NCI-H2081 treated with DMSO at 0.1 percent for 48 hours (cell line): Measurements from ENCODE around the gene TFDP1.

Source experiments
- DNase-seq: peaks from one replicate; lab custom pipeline; 2025; lab: John Stamatoyannopoulos, UW

Gene TFDP1, protein sequence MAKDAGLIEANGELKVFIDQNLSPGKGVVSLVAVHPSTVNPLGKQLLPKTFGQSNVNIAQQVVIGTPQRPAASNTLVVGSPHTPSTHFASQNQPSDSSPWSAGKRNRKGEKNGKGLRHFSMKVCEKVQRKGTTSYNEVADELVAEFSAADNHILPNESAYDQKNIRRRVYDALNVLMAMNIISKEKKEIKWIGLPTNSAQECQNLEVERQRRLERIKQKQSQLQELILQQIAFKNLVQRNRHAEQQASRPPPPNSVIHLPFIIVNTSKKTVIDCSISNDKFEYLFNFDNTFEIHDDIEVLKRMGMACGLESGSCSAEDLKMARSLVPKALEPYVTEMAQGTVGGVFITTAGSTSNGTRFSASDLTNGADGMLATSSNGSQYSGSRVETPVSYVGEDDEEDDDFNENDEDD

DNA sequence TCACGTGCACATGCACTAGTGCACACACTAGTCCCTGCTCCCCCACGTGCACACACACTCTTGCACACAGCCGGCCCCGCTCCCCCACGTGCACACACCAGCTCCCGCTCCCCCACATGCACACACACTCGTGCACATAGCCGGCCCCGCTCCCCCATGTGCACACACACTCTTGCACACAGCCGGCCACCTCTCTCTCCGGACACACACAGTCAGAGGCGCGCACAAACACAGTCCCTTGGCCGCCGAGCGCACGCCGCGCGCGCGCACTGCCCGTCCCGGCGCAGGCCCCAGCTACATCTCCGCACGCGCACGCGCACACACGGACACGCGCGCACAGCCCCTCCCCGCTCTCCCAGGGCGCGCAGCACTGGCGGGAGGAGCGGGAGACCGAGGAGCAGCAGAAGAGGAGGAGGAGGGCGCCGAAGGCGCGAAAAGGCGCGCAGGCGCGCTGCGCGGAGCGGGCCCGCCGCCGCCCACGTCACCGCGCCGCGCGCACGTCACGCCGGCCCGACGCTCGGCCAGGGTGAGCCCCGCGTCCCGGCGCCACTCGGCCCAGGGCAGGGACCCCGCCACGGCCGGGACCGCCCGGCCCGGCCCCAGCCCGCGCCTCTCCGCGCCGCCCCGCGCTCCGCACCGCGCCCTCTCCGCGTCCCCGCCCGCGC is at the start of gene TFDP1:
TFDP1 (plus strand) TSS at position 549 of the 665 bp plus-strand sequence. CDS start 1,085 bp downstream, outside the sequence.
- peak; percentile 34 for DNase-seq

DNA sequence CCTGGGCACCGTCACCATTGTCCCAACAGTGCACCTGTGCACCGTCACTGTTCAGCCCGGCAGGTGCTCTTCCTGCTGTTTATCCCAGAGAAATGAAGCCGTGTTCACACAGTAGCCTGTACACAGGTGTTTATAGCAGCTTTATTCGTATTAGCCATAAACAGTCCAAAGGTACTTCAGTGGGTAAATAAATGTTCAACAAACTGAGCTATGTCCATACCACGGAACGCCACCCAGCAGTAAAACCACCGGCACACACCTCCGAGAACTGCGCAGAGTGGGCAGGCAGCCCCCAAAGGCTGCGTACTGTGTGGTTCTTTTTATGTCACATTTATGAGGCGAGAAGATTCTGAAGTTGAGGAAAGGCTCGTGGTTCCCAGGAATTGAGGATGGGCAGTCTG is 49.2 kb upstream of the TFDP1 start:
- DNase-seq: no peak

DNA sequence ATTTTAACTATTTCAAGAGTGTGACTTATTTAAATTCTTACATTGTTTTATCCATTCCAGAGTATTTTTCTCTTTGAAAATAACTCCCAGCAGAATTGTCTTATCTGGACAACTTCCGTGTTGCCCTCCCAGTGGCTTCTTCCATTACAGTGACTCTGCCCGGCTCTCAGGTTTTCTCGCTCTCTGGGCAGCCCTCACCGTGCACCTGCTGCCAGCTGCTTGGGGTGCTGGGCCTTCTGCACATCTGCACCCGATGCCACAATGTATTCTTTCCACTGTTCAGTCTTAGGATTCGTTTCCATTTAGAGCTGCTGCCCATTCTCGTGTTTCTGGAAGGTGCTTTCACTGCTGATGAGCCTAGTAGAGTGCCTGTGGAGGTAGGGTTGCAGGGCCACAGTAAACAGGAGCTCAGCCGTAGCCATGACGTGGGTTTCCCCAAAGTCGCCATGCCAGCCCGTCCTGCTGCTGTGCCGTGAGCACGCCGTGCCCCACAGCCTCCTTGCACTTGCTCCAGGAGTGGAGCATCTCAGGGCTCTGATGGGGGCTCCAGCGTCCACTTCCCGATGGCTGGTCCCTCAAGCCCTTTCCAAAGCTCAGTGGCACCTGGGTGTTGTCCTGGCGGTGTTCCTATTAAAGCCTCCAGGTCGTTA is 48.0 kb upstream of the TFDP1 start:
- no peak for DNase-seq

DNA sequence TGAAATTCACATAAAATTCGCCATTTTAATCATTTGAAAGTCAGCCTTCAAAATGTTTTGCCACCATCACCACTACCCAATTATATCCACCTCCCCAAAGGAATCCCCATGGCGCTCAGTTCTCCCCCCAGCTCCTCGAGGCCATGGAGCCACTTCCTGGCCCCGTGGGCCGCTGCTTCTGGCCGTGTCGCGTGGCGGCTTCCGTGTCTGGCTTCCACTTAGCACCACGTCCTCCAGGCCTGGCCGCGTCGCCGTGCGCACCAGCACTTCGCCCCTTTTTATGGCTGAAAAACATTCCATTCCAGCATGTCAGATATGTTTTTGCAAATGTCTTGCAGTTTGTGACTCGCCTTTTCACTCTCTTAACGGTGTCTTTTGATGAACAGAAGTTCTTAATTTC is 47.3 kb upstream of the TFDP1 start:
- DNase-seq: no peak

DNA sequence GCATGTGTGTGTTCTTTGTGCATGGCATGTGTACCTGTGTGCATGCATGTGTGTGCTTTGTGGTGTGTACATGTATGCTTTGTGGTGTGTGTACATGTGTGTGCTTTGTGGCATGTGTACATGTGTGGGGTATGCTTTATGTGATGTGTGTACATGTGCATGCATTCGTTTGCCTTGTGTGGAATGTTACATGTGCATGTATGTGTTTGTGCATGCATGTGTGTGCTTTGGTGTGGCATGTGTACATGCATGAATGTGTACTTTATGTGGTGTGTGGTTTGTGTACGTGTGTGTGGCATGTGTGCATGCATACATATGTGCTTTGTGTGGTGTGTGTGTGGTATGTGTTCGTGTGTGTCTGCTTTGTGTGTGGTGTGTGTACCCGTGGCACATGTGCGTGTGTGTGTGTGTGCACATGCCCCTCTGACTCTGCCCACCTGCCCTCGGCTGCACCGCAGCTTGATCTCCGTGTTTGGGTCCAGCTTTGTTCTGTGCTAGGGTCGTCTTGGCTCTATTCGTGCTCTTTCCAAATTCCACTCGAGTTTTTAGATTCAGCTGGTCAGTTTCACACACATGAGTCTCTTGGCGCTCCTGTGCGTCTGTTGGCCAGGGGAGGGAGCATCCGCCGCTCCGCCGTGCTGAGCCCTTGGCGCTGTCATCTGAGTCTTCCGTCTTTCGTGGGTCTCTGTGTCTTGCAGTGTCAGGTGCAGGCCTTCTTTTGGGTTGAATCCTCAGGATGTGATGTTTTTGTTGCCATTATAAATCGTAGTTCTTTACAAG is 46.5 kb upstream of the TFDP1 start:
- DNase-seq: no peak

DNA sequence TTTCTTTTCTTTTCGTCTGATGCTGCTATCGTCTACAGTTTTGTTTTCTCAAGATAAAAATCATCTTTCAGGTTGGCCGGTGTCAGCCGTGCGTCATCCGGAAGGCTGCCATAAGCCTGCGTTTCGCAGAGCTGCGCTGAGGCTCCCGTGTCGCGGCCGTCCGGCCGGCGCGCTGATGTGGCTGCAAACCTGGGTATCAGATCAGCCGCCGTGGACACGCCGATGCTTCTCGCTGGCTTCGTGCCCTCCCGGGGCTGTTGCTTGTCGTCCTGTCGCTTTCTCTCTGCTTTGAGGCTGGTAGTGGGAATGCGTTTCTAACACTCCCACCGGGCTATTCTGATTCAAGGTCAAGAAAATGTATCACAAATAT is 45.9 kb upstream of the TFDP1 start:
- DNase-seq: no peak

DNA sequence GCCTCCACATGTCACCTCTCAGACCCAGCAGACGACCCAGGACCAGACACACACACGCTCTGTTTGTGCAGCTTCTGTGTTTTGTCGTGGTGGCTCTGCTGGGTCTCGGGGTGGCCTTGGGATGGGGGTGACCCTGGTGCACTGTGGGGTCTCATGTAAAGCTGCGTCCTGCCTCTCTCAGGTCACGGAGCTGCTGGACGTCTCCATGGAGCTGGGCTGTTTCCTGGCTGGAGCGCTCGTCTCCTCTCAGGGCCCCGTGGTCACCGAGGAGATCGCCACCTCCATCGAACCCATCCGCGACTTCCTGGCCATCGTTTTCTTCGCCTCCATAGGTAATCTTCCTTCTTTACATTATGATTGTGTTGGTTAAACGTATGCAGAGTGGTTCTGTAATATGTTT is 45.4 kb upstream of the TFDP1 start:
- no peak for DNase-seq

DNA sequence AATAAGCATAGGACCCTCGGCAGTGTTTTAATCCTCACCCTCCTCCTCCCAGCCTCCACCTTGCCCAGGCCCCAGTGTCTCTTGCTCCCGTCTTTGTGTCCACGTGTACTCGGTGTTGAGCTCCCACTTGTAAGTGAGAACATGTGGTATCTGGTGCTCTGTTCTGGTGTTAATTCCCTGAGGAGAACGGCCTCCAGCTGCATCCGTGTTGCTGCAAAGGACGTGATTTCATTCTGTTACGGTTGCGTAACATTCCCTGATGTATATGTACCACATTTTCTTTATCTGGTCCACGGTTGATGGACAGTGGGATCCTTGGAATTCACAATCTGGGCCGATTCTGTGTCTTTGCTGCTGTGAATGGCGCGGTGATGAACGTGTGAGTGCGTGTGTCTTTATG is 44.7 kb upstream of the TFDP1 start:
- no peak for DNase-seq

DNA sequence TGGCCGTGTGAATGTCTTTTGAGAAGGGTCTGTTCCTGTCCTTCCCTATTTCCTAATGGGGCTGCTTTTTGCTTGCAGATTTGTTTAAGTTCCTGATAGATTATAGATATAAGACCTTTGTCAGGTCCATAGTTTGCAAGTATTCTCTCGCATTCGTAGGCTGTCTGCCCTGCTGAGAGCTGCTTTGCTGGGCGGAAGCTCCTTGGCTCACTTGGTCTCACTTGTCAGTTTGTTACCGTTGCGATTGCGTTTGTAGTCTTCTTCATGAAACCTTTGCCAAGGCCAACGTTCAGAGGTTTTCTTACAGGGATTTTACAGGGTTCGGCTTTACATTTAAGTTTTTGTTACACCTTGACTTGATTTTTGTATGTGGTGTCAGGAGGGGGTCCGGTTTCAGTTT is 44.0 kb upstream of the TFDP1 start:
- DNase-seq: no peak

DNA sequence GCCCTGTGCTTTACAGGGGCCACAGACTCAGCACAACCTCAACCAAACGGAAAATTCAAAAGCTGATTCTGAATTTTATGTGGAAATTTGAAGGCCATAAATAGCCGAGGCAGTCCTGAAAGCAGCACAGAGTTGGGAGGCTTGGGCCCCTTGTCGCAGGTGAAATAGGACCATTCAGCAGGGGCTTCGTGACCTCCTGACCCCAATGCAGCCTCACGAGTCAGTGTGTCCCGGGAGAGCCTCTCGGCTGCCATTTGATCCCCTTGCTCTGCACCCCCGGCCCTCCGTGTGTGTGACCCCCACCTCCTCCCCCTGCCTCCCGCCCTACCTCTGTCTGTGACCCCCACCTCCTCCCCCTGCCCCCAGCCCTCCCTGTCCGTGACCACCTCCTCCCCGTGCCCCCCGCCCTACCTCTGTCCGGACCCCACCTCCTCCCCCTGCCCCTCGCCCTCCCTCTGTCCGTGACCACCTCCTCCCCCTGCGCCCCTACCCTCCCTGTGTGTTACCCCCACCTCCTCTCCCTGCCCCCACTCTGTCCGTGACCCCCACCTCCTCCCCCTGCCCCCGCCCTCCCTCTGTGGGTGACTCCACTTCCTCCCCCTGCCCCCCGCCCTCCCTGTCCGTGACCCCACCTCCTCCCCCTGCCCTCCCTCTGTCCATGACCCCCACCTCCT is 41.7 kb upstream of the TFDP1 start:
- DNase-seq: no peak

DNA sequence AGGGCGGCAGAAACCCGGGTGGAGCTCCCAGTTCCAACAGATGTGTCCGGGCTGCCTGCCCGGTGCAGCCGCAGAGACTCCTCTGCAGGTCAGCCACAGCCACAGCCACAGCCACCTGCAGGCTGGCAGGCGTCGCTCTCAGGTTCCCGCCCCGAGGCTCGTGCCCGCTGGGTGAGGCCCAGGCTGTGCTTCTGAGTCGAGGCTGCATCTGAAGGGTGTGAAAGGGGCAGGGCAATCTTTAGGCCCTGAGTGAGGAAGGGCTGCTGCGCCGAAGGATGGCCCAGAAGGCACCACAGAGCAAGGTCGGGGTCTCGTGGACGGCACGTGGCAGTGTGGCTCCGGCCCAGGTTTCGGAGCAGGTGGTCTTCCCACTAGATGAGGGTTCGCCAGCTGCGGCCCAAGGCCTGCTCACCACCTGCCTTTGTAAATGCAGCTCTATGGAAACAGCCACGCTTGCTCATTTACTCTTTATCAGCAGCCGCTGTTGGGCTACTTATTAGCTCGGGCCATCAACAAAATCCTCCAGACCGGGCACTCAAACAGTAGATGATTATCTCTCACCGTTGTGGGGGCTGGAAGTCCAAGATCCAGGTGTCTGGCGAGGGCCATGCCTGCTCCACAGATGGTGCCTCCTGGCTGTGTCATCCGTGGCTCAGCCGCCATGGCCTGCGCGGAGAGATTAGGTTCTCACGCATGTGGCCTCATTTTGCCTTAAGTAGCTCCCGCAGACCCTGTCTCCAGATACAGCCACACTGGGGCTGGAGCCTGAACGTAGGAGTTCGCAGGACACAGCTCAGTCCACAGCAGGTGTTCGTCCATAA is 40.3 kb upstream of the TFDP1 start:
- no peak for DNase-seq

DNA sequence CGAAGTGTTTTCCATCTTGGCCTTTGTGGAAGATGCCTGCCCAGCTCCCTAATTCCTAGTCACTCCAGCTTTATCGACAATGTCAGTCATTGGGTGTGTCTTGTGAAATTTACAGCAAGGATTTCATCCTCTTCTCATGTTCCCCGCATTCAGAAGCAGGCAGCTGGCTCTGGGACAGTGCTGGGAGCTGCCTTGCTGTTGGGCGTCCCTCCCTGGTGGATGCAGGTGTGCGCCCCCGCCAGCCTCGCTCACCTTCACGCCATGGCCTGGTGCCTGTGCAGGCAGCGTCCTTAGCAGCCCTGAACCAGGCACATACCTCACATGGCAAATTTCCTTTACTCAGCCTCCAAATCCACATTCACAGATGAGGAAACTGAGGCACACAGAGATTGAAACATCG is 39.7 kb upstream of the TFDP1 start:
- no peak for DNase-seq

DNA sequence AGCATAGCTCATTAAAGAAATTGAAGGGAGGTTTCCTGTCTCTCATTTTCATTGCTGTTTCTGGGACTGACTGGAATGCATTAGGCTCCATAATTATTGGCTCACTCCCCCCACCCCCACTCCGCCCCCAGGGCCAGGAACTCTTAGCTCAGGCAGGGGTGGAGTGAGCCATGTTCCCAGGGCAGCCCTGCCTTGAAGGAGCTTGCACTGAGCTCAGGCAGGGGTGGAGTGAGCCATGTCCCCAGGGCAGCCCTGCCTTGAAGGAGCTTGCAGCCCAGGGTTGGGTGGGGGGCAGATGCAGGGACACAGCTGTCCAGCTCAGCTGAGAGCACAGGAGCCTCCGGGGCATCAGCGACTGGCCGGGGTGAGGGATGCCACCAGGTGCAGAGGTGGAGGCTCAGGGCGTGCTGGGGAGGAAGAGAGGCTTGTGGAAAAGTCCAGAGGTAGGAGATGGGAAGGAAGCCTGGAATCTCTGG is 39.1 kb upstream of the TFDP1 start:
- DNase-seq: no peak

DNA sequence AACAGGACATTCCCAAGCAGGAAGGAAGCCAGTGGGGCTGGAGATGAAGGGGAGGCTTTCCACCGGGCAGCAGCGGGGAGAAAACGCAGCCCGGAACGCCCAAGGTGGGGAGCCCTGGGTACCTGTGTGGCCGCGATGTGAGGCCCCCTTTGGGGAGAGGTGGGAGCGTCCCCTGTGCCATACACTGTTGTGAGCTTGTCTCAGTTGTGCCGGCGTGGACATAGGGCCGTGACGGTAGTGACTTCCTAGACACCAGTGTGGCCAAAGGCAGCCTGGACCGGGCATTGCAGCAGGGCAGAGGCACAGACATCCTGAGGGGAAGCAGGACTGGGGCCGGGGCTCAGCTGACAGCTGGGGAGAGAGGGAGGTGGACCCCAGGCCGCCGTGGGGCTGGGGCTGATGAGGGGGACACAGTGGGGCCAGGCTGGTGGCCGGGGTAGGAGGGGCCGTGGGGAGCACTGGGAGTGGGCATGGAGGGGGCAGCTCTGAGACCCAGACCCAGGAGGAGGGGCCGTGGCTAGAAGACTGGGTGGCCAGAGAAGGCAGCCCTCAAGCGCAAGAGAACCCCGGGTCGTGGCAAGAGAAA is 38.5 kb upstream of the TFDP1 start:
- DNase-seq: no peak

DNA sequence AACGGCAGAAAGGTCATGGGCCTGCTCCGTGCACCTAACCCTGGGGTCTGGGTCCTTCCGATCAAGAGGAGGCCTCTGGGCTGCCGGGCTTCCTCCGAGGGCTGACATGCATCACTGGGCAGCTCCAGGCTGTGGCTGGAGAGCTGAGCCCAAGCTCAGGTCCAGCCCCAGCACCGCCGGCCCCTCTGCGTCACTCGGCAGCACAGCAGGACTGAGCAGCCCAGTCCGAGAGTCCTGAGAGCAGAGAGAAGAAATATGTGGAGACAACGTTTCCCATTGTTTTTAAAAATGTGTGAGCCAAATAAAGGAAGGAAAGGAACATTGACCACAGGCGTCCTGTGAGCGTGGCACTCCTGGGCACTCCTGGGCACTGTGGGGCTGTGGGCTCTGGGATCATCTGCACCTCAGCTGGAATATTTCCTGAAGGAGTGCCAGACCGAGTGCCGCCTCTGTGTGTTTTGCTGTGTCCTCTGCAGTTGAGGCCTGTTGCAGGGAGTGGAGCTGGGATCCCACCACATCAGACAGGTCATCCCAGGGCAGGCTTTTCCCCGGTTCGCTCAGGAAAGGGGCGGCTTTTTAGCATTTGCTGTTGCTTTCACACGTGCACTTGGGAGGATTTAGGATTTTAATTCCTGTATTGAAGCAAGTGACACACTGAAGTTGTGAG is 37.8 kb upstream of the TFDP1 start:
- no peak for DNase-seq

DNA sequence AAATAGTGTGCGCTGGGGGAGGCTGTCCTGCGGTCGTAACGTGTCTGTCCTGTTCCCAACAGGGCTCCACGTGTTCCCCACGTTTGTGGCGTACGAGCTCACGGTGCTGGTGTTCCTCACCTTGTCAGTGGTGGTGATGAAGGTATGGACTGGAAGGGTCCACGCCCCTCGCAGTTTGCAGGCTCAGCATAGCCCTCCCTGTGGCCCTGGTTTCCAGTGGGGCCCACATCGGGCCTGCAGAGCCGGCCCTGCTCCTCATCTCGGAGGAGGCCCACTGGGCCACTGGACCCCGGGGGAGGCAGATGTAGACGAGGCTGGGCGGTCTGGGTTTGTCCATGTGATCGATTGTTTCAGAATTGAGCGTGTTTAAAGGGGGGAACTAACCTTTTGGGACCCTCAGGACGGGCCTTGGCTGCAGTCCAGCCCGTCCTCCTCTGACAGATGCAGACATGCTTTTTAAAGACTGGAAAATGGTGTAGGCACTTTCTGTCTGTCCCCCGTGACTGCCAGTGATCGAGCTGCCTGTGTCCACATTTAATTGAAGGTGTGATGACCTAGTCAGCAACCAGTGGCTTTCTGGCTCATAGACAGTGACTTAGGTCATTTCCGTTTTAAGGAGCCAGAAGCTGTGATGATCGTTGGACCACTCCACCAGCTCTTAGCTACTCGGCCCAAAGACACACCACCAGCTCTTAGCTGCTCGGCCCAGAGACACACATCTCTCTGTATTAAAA is 37.1 kb upstream of the TFDP1 start:
- DNase-seq: no peak

DNA sequence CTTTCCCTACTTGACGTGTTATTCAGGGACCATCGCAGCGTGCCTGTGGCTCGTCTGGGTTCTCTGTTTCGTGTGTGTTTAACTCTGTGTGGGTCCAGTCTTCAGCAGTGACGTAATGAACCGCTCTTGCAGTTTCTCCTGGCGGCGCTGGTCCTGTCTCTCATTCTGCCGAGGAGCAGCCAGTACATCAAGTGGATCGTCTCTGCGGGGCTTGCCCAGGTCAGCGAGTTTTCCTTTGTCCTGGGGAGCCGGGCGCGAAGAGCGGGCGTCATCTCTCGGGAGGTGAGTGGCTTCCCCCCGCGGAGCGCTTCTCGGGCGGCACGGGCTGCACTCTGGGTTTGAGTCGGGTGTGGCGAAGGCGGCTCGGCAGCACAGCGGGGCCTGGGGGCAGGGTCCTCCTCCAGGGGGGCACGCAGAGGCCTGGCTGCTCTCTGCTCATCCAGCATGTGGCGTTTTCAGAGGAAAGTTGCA is 36.3 kb upstream of the TFDP1 start:
- no peak for DNase-seq

DNA sequence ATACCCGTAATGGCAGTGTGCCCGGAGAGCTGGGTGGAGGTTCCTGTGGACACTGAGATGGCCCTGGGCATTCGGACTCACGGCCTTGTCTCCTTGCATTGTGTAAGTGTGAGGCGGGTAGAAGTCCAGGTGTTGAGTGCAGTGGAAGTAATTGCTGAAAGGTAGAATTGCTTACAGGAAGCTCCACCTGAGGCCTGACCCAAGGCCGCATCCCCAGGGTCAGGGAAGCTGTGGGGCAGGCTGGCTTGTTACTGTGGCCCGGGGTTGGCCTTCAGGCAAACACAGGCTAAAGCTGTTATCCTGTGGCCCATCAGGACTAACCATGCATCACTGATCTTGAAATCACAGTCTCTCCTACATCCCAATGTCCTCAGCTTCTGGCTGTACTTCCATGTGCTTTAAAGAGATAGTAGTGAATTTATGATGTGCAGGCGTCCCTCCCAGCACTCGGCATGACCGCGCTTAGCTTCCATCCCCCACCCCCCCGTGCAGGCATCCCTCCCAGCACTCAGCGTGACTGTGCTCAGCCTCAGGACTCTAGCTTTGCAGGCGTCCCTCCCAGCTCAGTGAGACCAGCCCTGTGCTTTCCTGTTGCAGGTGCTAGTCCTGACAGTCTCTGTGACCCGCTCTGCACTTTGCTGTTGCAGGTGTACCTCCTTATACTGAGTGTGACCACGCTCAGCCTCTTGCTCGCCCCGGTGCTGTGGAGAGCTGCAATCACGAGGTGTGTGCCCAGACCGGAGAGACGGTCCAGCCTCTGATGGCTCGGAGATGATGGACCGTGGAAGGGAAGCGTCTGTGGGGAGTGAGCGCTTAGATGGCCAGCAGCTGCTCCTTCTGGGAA is 35.6 kb upstream of the TFDP1 start:
- DNase-seq: no peak
